ENCODE measurements around the gene HAUS3.

Gene HAUS3

GRCh38 chr4:2262145-2262943 is 20.4 kb upstream of the HAUS3 start (continued):
- TF ChIP-seq ZNF747 (tag by site-specific recombination; IDR thresholded peaks at IDR 0.05) (no peak), ZFP37 (tag by site-specific recombination; IDR thresholded peaks at IDR 0.05) (no peak), GFI1B (tag by site-specific recombination; IDR thresholded peaks at IDR 0.05) (no peak), ZNF621 (tag by site-specific recombination; IDR thresholded peaks at IDR 0.05) (no peak), PRDM1 (tag by site-specific recombination; IDR thresholded peaks at IDR 0.05) (no peak), ZNF214 (tag by site-specific recombination; IDR thresholded peaks at IDR 0.05; ENCODE audit: borderline replicate concordance) (no peak), GLIS2 (tag by site-specific recombination; IDR thresholded peaks at IDR 0.05) (peak; percentile 85), KLF7 (tag by site-specific recombination; IDR thresholded peaks at IDR 0.05; ENCODE audit: borderline replicate concordance) (no peak), ZNF362 (tag by site-specific recombination; IDR thresholded peaks at IDR 0.05) (no peak), ZBTB17 (tag by site-specific recombination; IDR thresholded peaks at IDR 0.05) (peak; percentile 43; the same call in 1 of the 2 replicates), ZNF791 (tag by site-specific recombination; IDR thresholded peaks at IDR 0.05) (no peak), ZEB2 (tag by site-specific recombination; IDR thresholded peaks at IDR 0.05) (no peak), BCL11B (tag by site-specific recombination; IDR thresholded peaks at IDR 0.05; ENCODE audit: low read depth) (no peak), ZNF777 (tag by site-specific recombination; IDR thresholded peaks at IDR 0.05; ENCODE audit: borderline replicate concordance) (no peak), IKZF3 (tag by site-specific recombination; IDR thresholded peaks at IDR 0.05) (no peak), ZNF223 (tag by site-specific recombination; IDR thresholded peaks at IDR 0.05) (no peak), ZNF133 (tag by site-specific recombination; IDR thresholded peaks at IDR 0.05) (no peak), ZSCAN23 (tag by site-specific recombination; IDR thresholded peaks at IDR 0.05) (no peak), ZNF169 (tag by site-specific recombination; IDR thresholded peaks at IDR 0.05) (no peak), KLF10 (tag by site-specific recombination; IDR thresholded peaks at IDR 0.05) (peak; percentile 62; the same call in 1 of the 2 replicates), RBAK (tag by site-specific recombination; IDR thresholded peaks at IDR 0.05) (no peak), ZNF624 (tag by site-specific recombination; IDR thresholded peaks at IDR 0.05) (no peak), ZNF514 (tag by site-specific recombination; IDR thresholded peaks at IDR 0.05) (no peak), ZNF623 (tag by site-specific recombination; IDR thresholded peaks at IDR 0.05) (no peak), ZNF521 (tag by site-specific recombination; IDR thresholded peaks at IDR 0.05) (no peak)
- TF ChIP-seq, protein P1, sequence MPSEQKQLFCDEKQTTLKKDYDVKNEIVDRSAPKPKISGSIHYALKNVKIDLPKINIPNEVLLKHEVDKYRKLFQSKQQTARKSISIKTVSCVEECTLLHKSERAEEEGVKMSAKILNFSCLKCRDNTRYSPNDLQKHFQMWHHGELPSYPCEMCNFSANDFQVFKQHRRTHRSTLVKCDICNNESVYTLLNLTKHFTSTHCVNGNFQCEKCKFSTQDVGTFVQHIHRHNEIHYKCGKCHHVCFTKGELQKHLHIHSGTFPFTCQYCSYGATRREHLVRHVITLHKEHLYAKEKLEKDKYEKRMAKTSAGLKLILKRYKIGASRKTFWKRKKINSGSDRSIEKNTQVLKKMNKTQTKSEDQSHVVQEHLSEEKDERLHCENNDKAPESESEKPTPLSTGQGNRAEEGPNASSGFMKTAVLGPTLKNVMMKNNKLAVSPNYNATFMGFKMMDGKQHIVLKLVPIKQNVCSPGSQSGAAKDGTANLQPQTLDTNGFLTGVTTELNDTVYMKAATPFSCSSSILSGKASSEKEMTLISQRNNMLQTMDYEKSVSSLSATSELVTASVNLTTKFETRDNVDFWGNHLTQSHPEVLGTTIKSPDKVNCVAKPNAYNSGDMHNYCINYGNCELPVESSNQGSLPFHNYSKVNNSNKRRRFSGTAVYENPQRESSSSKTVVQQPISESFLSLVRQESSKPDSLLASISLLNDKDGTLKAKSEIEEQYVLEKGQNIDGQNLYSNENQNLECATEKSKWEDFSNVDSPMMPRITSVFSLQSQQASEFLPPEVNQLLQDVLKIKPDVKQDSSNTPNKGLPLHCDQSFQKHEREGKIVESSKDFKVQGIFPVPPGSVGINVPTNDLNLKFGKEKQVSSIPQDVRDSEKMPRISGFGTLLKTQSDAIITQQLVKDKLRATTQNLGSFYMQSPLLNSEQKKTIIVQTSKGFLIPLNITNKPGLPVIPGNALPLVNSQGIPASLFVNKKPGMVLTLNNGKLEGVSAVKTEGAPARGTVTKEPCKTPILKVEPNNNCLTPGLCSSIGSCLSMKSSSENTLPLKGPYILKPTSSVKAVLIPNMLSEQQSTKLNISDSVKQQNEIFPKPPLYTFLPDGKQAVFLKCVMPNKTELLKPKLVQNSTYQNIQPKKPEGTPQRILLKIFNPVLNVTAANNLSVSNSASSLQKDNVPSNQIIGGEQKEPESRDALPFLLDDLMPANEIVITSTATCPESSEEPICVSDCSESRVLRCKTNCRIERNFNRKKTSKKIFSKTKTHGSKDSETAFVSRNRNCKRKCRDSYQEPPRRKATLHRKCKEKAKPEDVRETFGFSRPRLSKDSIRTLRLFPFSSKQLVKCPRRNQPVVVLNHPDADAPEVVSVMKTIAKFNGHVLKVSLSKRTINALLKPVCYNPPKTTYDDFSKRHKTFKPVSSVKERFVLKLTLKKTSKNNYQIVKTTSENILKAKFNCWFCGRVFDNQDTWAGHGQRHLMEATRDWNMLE (tag by site-specific recombination; conservative IDR thresholded peaks at IDR 0.05; ENCODE audit: low read depth), result no peak
- TF ChIP-seq, protein P2, sequence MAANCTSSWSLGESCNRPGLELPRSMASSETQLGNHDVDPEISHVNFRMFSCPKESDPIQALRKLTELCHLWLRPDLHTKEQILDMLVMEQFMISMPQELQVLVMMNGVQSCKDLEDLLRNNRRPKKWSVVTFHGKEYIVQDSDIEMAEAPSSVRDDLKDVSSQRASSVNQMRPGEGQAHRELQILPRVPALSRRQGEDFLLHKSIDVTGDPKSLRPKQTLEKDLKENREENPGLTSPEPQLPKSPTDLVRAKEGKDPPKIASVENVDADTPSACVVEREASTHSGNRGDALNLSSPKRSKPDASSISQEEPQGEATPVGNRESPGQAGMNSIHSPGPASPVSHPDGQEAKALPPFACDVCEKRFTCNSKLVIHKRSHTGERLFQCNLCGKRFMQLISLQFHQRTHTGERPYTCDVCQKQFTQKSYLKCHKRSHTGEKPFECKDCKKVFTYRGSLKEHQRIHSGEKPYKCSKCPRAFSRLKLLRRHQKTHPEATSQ (tag by site-specific recombination; IDR thresholded peaks at IDR 0.05), result no peak
- TF ChIP-seq, protein P3, sequence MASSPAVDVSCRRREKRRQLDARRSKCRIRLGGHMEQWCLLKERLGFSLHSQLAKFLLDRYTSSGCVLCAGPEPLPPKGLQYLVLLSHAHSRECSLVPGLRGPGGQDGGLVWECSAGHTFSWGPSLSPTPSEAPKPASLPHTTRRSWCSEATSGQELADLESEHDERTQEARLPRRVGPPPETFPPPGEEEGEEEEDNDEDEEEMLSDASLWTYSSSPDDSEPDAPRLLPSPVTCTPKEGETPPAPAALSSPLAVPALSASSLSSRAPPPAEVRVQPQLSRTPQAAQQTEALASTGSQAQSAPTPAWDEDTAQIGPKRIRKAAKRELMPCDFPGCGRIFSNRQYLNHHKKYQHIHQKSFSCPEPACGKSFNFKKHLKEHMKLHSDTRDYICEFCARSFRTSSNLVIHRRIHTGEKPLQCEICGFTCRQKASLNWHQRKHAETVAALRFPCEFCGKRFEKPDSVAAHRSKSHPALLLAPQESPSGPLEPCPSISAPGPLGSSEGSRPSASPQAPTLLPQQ (tag by site-specific recombination; IDR thresholded peaks at IDR 0.05), result peak; percentile 66
- TF ChIP-seq, protein P4, sequence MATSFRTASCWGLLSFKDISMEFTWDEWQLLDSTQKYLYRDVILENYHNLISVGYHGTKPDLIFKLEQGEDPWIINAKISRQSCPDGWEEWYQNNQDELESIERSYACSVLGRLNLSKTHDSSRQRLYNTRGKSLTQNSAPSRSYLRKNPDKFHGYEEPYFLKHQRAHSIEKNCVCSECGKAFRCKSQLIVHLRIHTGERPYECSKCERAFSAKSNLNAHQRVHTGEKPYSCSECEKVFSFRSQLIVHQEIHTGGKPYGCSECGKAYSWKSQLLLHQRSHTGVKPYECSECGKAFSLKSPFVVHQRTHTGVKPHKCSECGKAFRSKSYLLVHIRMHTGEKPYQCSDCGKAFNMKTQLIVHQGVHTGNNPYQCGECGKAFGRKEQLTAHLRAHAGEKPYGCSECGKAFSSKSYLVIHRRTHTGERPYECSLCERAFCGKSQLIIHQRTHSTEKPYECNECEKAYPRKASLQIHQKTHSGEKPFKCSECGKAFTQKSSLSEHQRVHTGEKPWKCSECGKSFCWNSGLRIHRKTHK (tag by site-specific recombination; IDR thresholded peaks at IDR 0.05), result no peak

Measured in HEK293 (cell line).